OCI-LY7 (cell line): Measurements from ENCODE around the gene MTHFSD. TPM values are rescaled to one million over a fixed set of nuclear protein-coding genes. Genes with fewer than 3 reads are reported as not detected.
A peak's percentile ranks its signal among the peaks of the same experiment; 100 is the strongest.

ENCODE experiments used
- BruUV-seq: library from RNA; stranded (reverse); fragments of 400-500 nt; replicated peaks from 2 replicates; lab custom pipeline; 2021; lab: Mats Ljungman, UMichigan
- CTCF ChIA-PET: fragments of 300-600 bp; sonication (Branson Sonifier 250); formaldehyde crosslinking; loops from one replicate; lab custom pipeline; 2022; ENCODE audit warnings: antibody characterized with exemption; ENCODE audit not compliant: unreplicated experiment; lab: Charles Lee
- POLR2A ChIA-PET: fragments of 300-600 bp; sonication (Branson Sonifier 250); formaldehyde crosslinking; loops from one replicate; lab custom pipeline; 2022; ENCODE audit warnings: antibody characterized with exemption; lab: Charles Lee
- DNase-seq: peaks from one replicate; pipeline ENCODE4 v3.0.0-alpha.2; 2015; ENCODE audit warnings: low spot score
- H2AFZ ChIP-seq: fragments of 200-600 bp; sonication (generic), shearing (Covaris generic); 2 replicates; pipeline ENCODE4 v1.6.1; 2014; ENCODE audit warnings: mild to moderate bottlenecking, antibody characterized with exemption, low read length, moderate library complexity
- H3K27ac ChIP-seq: fragments of 200-600 bp; sonication (generic); 2 replicates; pipeline ENCODE4 v1.5.1; 2014; ENCODE audit warnings: mixed run types, low read depth, mild to moderate bottlenecking, moderate library complexity, low read length, inconsistent platforms; ENCODE audit not compliant: poor library complexity, severe bottlenecking
- H3K36me3 ChIP-seq: fragments of 200-600 bp; sonication (generic); 2 replicates; pipeline ENCODE4 v1.6.1; 2014; ENCODE audit warnings: mild to moderate bottlenecking, antibody characterized with exemption, low read length, moderate library complexity, mixed read lengths; ENCODE audit not compliant: insufficient read depth
- H3K4me1 ChIP-seq: fragments of 200-600 bp; sonication (generic); 2 replicates; pipeline ENCODE4 v1.5.1; 2014; ENCODE audit warnings: mild to moderate bottlenecking, low read length; ENCODE audit not compliant: insufficient read depth, poor library complexity, severe bottlenecking
- H3K4me2 ChIP-seq: fragments of 200-600 bp; sonication (generic); 2 replicates; pipeline ENCODE4 v1.6.1; 2014; ENCODE audit warnings: mild to moderate bottlenecking, low read length
- H3K4me3 ChIP-seq: fragments of 200-600 bp; sonication (generic); 2 replicates; pipeline ENCODE4 v1.5.1; 2014; ENCODE audit warnings: mild to moderate bottlenecking, low read depth, low read length; ENCODE audit not compliant: poor library complexity, severe bottlenecking
- H3K79me2 ChIP-seq: fragments of 200-600 bp; sonication (generic); 2 replicates; pipeline ENCODE4 v1.6.1; 2016; ENCODE audit warnings: low read depth, mild to moderate bottlenecking, low read length, moderate library complexity, mixed read lengths; ENCODE audit not compliant: insufficient read depth
- H3K9me2 ChIP-seq: fragments of 200-600 bp; sonication (generic); 2 replicates; pipeline ENCODE4 v1.6.1; 2016; ENCODE audit warnings: mild to moderate bottlenecking, low read length, mixed read lengths; ENCODE audit not compliant: insufficient read depth
- H3K9me3 ChIP-seq: fragments of 200-600 bp; sonication (generic); 2 replicates; pipeline ENCODE4 v1.6.1; 2014; ENCODE audit warnings: mild to moderate bottlenecking, mixed run types, low read length, mixed read lengths
- H4K20me1 ChIP-seq: fragments of 200-600 bp; sonication (generic); 2 replicates; pipeline ENCODE4 v1.6.1; 2014; ENCODE audit warnings: mild to moderate bottlenecking, antibody characterized with exemption, low read length, moderate library complexity, mixed read lengths; ENCODE audit not compliant: insufficient read depth
- CTCF ChIP-seq: fragments of 200-600 bp; sonication (generic); conservative IDR thresholded peaks from 2 replicates; pipeline ENCODE4 v1.5.1; 2014; ENCODE audit warnings: mild to moderate bottlenecking, antibody characterized with exemption, low read length, moderate library complexity, mixed read lengths
- EZH2phosphoT487 ChIP-seq: fragments of 200-600 bp; sonication (generic); IDR thresholded peaks from 2 replicates; pipeline ENCODE4 v1.6.1; 2018; ENCODE audit warnings: low read depth, borderline replicate concordance, mild to moderate bottlenecking, mixed run types, antibody characterized with exemption, low read length, moderate library complexity, mixed read lengths
- intact Hi-C: fragments of 100-400 bp; cut with micrococcal nuclease; formaldehyde crosslinking; loops from one replicate; pipeline ENCODE4 v1.10.0; 2022; ENCODE audit not compliant: unreplicated experiment
- total RNA-seq, 2 experiments: library from RNA; depleted of rRNA in 1 of 2; stranded (reverse); fragments of >200 nt in 1 of 2; shearing (Covaris generic) in 1 of 2; gene quantifications; 2 replicates each; pipeline ENCODE4 v1.2.3, GENCODE V29; 2014 to 2022

Gene MTHFSD
- total RNA-seq, 2 experiments from 2014 or later: 12.2 to 26.0 TPM

DNA sequence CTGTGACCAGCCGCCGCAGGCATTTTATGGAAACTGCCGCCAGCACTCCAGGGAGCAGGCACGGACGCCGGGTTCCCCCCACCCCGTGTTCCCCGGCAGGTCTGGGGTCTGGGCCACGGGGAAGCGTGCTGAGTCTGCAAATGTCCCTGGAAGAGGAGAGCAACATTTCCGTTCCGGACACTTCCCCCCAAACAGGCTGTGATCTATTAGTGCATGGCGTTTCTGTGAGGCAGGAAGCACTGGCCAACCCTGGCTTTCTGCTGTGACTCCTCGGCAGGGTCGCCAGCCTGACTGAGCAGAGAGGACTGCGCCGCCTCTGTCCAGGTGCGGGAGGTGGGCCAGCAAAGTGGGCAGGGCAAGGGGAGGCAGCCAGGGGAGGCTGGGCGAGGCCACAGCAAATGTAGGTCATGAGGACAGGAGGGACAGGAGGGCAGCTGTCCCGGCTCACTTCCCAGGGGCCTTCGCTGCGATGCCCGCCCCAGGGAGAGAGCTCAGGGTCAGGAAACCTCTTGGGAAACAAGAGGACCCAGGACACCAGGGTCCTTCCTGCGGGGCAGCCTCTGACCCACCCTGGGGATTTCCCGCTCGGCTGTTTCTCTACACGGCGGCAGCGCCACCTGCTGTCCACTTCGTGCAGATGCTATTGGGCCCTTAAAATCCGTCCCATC lies 35.3 kb downstream of the MTHFSD start:
- Histone ChIP-seq H3K36me3 (no peaks in the 10 kb centered on the region), H3K79me2 (no peaks in the 10 kb centered on the region), H3K4me2 (no peak overlapping the region), H3K27ac (no peak overlapping the region), H3K9me3 (no peaks in the 10 kb centered on the region), H3K9me2 (no peaks in the 10 kb centered on the region), H3K4me1 (no peaks in the 10 kb centered on the region), H3K4me3 (no peak overlapping the region), H2AFZ (no peak overlapping the region), H4K20me1 (no peaks in the 10 kb centered on the region)
- ChIA-PET POLR2A (no interaction called here), CTCF (interaction anchor here (0.6 kb wide), 1 partner anchor 45 kb away, joined by 3 read pairs; no protein-coding TSS in a partner anchor)
- intact Hi-C loops: loop anchor here (1.0 to 10.0 kb wide), 3 partner anchors 179 to 695 kb away; no protein-coding TSS in a partner anchor
- DNase-seq: peak; percentile 62
- TF ChIP-seq CTCF: peak; percentile 88
- TF ChIP-seq EZH2phosphoT487: no peak
- BruUV-seq: no TSS peak

- no peaks in the 10 kb centered on the region for H3K4me1 ChIP-seq
- H2AFZ ChIP-seq: no peak overlapping the region
- no peaks in the 10 kb centered on the region for H4K20me1 ChIP-seq
- H3K4me2 ChIP-seq: no peak overlapping the region
- CTCF ChIA-PET: interaction anchor here (0.6 kb wide), 1 partner anchor 46 kb away, joined by 3 read pairs; no protein-coding TSS in a partner anchor
- no TSS peak for BruUV-seq
- no peak for DNase-seq
- no peak overlapping the region for H3K27ac ChIP-seq
- POLR2A ChIA-PET: no interaction called here
- H3K9me3 ChIP-seq: no peaks in the 10 kb centered on the region
- TF ChIP-seq CTCF (no peak), EZH2phosphoT487 (no peak)
- no peak overlapping the region for H3K4me3 ChIP-seq
- no peaks in the 10 kb centered on the region for H3K9me2 ChIP-seq
- no peaks in the 10 kb centered on the region for H3K36me3 ChIP-seq
- intact Hi-C loops: no loop called here
- H3K79me2 ChIP-seq: no peaks in the 10 kb centered on the region
Measured at GRCh38 chr16:86519007-86519648, 35.9 kb downstream of the MTHFSD start.
